GM12801 (cell line): ENCODE results near the gene GRID1.

ENCODE experiments used
- TF ChIP-seq, protein P1 (sequence below): IDR thresholded peaks from one replicate; pipeline ENCODE4 v1.5.1; 2011; ENCODE audit warnings: control low read depth; ENCODE audit not compliant: insufficient read length; ENCODE audit errors: extremely low read depth

GRID1 gene

DNA sequence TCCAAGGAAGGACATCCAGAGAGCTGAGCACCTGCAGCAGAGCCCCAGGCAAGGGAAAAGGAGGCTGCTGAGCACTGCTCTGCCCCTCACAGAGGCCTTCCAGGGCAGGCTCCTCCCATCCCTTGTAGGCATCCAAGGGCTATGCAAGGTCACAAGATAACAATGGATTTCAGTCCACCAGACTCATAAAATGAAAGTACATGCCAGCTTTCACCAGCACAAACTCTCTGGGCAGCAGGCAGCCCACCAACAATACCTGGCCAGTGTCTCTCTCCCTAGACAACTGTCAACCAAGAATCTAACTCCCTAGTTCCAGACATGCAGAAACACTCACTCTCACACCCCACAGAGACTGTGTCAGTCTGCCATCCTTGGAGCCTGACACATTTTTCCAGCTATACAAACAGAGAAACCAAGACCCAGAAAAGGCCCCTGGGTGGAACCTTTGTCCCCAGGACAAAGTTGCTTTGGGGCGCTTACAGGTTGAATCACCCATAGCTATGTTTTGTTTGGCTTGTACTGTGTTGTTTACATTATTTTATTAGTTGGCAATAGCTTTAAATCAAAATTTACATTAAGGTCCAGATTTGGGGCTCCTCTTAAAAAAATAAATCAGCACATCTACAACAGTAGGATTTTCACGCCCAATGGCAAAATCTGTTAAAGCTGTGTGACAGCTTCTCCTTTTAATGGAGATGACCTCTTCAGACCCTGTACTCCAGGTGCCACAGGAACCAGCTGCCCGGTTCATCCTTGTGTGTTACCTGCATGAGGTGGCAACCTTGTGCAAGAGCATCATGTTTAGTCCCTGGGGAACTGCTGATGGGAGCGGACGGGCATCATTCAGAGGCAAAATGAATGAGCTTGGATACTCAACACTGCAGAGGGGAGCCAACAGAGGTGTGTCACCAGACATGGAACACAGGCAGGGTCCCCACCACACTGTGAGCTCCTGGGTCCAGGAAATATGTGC lies 5.2 kb downstream of the GRID1 start:
- TF ChIP-seq, protein P1, sequence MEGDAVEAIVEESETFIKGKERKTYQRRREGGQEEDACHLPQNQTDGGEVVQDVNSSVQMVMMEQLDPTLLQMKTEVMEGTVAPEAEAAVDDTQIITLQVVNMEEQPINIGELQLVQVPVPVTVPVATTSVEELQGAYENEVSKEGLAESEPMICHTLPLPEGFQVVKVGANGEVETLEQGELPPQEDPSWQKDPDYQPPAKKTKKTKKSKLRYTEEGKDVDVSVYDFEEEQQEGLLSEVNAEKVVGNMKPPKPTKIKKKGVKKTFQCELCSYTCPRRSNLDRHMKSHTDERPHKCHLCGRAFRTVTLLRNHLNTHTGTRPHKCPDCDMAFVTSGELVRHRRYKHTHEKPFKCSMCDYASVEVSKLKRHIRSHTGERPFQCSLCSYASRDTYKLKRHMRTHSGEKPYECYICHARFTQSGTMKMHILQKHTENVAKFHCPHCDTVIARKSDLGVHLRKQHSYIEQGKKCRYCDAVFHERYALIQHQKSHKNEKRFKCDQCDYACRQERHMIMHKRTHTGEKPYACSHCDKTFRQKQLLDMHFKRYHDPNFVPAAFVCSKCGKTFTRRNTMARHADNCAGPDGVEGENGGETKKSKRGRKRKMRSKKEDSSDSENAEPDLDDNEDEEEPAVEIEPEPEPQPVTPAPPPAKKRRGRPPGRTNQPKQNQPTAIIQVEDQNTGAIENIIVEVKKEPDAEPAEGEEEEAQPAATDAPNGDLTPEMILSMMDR: no peak

DNA sequence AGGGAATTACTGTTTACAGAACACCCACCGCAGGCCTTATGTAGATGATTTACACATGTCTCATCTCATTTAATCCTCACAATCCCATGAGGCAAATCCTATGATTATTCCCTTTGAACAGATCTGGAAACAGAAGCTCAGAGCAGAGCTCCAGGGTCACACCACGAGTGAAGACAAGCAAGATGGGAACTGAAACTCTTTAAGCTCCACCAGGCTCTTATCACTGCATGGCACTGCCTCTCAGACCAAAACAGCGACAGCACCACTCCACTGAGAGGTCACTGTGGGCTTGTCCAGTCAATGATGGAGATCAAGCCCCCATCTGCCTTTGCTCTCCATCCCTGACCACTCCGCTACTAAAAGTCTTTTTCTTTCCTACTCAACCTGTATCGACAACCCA lies 5.9 kb downstream of the GRID1 start:
- TF ChIP-seq, protein P1: no peak

DNA sequence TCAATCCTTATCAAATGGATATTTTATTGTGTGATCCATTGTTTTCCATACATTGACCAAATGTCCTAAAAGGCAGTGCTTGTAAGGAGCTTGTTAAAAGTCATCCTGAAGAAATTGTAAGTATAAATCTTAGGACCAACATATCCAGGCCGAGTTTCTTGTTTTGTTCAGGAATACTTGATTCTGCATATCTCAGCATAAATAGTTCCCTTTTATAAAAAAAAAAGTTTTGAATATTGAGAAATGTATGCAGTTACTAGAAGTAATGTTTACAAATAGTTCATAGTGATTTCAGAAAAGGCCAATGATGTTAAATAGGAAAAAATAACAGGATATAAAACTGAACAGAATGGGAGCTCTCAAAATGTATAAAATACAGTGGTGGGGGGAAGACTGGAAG lies 6.6 kb downstream of the GRID1 start:
- TF ChIP-seq, protein P1: no peak

DNA sequence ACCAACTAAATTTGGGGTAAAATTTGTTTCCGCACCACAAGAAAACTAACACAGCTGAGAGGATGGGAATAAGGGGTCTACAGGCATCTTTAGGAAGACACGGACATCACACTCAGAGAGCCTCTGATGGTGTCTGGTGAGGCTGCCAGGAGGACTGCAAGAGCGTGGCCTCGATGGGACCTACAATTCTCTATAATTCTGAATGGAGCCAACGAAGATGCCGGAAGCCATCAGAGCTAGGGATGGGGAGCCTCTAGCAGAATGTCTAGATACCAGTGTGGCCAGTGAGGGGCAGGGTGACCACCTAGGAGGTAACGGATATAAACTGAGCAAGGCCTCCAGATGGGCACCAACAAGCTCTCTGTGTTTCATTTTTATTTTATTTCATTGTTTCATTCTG lies 7.5 kb downstream of the GRID1 start:
- TF ChIP-seq, protein P1: no peak

DNA sequence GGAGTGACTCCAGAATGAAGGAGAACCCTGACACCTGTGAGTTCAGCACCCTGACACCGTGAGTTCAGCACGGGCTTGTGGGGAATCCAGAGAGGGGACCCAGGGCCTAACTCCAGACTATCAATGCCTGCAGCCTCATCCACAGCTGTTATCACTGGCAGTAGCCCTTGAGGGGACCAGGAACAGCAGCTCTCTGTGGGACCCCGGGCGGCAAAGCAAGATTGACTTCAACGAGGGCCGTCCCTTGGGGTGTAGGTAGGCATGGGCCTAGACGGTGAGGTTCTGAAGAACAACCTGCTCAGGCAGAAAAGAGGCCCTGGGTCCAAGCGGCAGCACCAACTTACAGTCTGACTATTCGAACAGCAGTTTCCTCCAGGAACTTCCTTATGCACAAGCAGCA lies 8.9 kb downstream of the GRID1 start:
- TF ChIP-seq, protein P1: no peak

DNA sequence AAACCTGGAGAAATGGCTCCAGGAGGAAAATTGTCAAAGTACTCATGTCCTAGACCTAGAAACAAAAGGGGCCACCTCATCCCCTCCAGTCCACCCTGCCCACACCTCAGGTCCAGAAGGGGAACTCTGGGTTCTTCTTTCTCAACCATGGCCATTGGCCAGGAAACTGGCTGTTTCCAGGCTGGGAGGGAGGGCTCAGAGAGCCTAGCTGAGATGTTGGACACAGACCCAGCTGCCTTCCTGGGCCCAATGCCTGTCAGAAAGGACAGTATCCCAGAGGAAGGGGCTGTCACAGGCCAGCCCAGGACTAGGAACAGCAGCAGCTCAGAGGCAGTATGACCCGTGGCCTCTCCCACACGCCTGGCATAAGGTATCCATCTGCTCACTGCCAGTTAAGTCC lies 9.6 kb downstream of the GRID1 start:
- TF ChIP-seq, protein P1: no peak

DNA sequence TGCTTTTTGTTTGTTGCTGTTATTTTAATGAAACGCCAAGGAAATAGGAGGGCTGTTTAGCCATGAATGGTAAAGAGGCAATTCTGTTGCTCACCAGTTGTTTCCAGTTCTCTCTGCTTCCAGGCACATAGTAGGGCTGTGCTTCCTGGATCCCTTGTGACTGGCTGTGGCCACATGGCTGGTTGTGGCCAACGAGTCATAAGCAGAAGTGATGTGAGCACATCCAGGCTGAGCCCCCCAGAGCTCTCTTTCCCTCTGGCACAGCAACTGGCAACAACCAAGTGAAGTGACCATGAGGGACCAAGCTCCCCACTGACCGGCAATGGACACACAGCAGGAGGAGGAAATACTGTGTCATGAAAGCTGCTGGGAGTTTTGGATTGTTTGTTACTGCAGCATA lies 10.3 kb downstream of the GRID1 start:
- TF ChIP-seq, protein P1: no peak
